ENCODE measurements around the gene MAT1A. TPM values are rescaled to one million over a fixed set of nuclear protein-coding genes. Genes with fewer than 3 reads are reported as not detected.
"Not testable (repeated sequence)": the region's sequence is repeated elsewhere in the genome, so short reads cannot be mapped to it uniquely, and the experiment has no call there.

MAT1A gene
- not detected for total RNA-seq

DNA sequence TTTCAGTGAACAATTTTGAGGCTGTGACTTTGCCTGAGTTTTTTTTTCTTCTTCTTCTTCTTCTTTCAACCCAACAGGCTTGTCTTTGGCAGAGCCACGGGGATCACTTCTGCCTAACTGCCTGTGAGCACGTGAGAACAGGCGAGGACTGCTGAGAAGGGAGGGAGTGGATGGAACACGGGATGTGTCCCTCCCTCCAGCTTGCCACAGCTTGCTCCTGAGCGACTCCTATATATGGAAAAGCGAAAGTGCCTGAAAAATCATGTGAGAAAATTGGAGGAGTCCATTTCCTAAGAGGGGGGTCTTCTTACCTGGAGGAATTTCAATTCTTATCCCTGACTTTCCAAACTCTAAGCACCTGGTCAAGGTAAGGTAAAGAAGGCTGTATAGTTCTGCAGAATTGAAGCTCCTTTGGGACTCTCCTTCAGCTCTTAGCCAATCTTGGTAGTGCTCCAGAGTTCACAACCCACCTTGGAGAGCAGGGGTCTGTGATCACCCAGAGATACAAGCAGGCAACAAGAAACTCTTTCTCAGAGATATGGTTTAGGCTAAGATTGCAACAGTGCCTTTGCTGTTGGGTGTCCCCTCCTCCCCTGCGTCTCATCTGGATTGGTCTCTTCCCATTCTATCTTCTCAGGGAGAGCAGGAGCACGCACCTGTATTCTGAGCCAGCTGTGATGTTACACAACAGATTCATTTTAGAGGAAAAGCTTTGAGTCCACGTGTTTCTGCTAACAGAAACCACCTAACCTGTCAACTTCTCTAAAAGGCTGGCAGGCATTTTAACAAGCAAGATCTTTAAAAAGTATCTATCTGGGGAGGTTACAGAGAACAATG lies at the start of gene MAT1A:
Gene MAT1A (minus strand): TSS at position 208 of the 837 bp plus-strand sequence. CDS start 235 bp downstream, outside the sequence.
- DNase-seq (ENCODE audit: low spot score) = no peak
- intact Hi-C loops (cut with DNase I) = no loop called here
- peak; percentile 56 for ATAC-seq

DNA sequence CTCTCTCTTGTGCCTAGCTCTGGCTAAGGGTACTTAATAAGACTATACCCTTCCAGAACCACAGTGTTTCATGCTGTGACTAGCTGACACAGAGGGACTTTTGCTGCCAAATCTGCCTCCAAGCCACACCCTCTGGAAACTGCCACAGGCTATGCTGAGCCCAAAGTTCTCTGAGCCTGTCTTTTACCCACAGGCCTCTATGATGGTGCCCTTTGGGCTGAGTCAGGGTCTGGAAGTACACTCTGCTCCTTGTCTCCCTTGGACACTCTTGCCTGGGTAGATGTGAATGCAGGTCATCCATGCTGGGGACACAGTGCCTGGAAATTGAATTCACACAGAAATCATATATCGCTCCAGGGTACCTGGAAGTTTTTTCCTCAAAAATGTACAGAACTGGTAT lies 44.5 kb upstream of the MAT1A start:
- ATAC-seq (no peak), DNase-seq (ENCODE audit: low spot score) (no peak)
- intact Hi-C loops (cut with DNase I) = no loop called here

DNA sequence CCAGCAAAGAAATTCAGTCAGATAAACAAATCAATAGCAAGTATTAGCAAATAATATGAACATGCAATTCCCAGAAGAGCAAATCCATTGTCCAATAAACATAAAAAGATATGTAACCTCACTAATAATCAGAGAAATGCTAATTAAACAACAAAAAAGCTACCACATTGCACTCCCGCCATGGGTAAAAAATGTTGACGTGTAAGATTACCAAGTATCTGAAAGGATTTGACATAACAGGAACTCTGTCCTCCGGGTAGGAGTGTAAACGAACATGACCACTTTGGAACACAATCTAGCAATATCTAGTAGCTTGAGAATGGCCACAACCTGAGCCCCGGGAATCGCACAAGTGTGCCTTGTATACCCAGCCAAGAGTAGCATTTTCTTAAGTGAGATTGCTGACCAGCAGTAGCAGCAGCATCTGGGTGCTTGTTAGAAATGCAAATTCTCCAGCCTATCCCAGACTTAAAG lies 35.5 kb upstream of the MAT1A start:
- DNase-seq (ENCODE audit: low spot score) (no peak), ATAC-seq (no peak)
- intact Hi-C loops (cut with DNase I) = no loop called here

DNA sequence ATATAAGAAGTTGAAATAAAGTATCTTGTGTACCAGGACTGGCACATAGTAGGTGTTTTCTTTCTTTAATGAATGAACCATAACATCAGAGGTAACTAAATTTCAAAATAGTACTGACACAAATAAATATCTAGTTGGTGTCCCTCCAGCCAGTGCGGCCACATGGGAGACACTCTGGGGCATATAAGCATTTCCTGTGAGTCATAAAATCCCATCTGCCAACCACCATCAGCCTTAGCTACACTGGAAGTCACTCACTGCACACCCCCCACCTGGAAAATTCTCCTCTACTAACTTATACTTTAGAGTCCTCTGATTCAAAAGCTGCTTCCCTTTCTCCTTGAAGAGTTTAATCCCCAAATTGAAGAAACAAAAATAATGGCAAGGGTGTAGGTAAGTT lies 34.6 kb upstream of the MAT1A start:
- DNase-seq (ENCODE audit: low spot score) = no peak
- no peak for ATAC-seq
- intact Hi-C loops (cut with DNase I) = no loop called here

DNA sequence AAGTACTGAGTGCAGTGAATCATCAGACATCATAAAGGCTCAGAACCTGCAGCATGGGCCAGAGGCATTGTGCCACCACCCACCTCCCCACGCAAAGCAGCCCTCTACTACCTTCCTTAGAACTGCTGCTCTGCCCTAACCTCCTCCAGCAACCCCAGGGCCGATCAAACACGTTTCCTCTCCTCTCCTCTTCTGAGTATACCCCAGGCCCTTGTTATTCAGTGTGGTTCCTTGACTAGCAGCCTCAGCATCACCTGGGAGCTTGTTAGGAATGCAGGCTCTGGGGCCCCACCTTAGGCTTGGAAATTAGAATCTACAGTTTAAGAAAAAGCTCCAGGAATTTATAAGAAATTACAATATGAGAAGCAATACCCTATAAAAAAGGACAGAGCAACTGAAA lies 33.9 kb upstream of the MAT1A start:
- ATAC-seq (no peak), DNase-seq (ENCODE audit: low spot score) (no peak)
- intact Hi-C loops (cut with DNase I) = no loop called here

DNA sequence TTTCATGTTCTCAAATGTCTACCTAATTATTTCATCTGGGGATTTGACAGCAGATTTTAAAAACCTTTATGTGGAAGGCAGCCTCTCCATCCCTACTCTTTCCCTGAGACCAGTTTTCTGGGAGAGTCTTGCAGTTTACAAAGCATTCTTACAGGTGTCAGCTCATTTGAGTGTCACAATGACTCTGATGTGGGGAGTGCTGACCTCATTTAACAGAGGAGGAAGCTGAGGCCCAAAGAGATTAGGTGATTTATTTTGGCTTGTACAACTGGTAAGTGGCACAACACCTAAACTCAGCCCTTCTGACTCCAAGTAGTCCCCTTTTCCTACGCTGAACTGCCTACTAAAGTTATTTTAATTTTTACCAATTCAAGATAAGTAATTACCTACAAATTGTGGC lies 33.3 kb upstream of the MAT1A start:
- no peak for ATAC-seq
- intact Hi-C loops (cut with DNase I) = no loop called here
- DNase-seq (ENCODE audit: low spot score) = no peak

DNA sequence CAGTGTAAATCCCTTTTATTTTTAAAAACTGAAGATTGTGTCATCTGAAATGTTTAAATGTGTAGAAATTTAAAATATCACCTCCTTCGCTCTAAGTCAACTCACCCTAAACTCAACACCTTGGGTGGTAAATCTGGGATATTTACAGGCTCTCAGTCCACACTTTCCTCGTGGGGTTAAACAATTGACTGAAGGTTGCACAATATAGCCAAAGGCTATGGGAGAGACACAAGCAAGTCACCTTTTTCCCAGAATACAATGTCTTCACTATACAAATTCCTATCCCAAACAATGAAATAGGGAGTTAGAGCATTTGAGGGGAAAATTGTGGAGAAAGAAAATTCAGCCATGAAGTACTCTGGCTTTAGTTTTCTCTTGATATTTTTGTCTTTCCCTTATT lies 32.7 kb upstream of the MAT1A start:
- DNase-seq (ENCODE audit: low spot score) (no peak), ATAC-seq (no peak)
- intact Hi-C loops (cut with DNase I) = no loop called here

DNA sequence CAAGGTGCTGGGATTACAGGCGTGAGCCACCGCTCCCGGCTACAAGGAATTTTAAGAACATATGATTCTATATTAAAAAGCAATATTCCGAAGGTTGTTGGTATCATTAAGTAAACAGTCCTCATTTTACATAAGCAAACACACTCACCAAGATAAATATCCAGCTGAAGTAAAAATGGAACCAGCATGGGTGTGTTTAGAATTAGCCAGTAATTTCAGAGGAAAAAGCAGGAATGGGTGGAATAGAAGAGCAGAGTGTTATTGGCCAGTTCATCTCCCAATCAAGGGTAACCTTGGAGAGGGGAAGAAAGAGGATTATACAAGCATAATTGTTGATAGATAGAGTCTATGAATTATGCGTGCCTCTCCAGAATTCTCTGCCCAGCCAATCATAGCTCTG lies 31.7 kb upstream of the MAT1A start:
- intact Hi-C loops (cut with DNase I) = no loop called here
- ATAC-seq = no peak
- no peak for DNase-seq (ENCODE audit: low spot score)

DNA sequence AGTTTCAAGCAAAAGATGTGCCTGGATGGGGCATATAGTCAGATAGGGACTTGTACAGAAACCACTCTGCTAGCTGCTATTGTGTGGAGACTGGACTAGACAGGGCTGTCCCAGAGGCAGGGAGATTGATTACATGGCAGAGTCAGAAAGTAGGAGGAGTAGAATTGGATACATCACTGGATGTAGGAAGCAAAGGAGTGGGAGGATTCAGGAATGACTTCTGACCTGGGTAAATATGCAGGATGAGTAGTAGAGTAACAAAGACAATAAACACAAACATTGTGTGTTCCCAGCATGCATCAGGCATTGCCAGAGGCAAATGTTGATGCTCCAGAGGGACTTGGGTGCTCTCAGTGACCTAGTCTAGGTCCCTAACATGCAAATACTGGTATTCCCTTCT lies 30.9 kb upstream of the MAT1A start:
- intact Hi-C loops (cut with DNase I) = no loop called here
- DNase-seq (ENCODE audit: low spot score) (no peak), ATAC-seq (no peak)

DNA sequence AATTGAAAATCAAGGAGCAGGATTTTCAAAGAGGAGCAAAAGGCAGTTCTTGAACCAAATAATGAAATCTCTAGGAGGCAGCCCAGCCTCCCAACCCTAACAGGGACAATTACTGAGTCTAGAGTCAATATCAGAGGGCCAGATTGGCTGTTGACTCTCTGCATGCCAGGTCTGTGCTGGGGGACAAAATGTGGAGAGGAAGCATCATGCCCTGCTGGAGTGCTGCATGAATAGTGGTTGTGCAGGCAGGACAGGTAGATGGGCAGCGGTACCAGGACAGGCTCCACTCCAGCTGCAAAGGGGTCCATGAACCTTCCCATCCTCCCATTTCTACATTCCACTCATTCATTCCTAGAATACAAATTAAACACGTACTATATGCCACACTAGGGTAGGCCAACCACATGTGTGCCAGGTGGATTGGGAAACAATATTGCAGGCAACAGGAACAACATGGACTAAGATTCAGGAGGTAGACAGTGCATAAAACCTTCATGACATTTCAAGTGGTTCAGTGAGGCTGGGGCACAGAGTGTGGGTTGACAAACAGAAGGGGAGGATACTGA lies 30.4 kb upstream of the MAT1A start:
- ATAC-seq (no peak), DNase-seq (ENCODE audit: low spot score) (no peak)
- intact Hi-C loops (cut with DNase I) = no loop called here

DNA sequence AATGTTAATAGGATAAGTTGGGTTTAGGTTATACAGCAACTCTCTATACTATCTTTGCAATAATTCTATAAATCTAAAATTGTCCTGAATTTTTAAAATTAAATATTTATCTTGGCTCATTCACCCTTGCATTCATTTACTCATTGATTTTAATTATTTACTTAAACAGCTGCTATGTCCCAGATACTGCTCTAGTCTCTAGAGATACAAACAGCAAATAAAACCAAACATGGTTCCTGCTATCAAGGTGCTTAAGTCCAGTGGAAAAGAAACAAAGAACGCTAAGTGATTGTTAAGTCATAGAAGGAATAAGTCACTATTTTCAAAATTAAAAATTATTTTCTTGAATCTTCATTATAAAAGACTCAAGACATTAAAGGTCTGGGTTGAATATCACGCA lies 29.9 kb upstream of the MAT1A start:
- ATAC-seq (no peak), DNase-seq (ENCODE audit: low spot score) (no peak)
- intact Hi-C loops (cut with DNase I) = no loop called here

DNA sequence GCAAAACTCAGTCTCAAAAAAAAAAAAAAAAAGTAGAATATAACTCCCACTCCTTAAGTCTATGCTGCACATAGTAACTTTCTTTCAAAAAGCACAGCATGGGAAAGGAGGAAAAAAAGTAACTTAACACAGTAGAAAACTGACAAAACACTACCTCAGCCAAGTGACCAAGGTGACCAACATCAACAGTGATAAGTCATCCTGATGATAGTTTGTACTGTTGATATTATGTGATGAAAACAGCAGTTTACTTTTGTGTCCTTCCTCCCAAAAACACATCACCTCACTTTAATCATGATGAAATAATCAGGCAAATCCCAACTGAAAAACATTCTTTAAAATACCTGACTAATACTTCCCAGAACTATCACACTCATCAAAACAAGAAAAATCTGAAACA lies 29.3 kb upstream of the MAT1A start:
- intact Hi-C loops (cut with DNase I) = no loop called here
- DNase-seq (ENCODE audit: low spot score) (no peak), ATAC-seq (no peak)

DNA sequence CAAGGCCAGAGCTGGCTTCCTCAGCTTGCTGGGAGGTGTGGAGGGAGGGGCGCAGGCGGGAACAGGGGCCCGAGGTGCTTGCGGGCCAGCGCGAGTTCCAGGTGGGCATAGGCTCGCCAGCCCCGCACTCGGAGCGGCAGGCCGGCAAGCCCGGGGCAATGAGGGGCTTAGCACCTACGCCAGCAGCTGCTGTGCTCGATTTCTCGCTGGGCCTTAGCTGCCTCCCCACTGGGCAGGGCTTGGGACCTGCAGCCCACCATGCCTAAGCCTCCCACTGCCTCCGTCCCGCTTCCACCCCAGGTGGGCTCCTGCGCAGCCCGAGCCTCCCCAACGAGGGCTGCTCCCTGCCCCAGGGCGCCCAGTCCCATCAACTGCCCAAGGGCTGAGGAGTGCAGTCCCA lies 25.9 kb upstream of the MAT1A start:
- no peak for ATAC-seq
- intact Hi-C loops (cut with DNase I) = no loop called here
- no peak for DNase-seq (ENCODE audit: low spot score)

DNA sequence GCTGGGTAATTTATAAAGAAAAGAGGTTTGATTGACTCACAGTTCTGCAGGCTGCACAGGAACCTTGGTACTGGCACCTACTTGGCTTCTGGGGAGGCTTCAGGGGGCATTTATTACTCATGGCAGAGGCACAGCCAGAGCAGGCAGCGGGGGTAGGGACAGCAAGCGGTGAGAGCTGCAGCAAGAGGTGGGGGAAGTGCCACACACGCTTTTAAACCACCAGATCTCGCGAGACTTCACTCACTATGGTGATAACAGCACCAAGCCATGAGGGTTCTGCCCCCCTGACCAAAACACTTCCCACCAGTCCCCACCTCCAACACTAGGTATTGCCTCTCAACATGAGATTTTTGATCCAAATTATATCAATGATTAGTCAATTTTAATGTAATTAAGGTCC lies 24.1 kb upstream of the MAT1A start:
- ATAC-seq (no peak), DNase-seq (ENCODE audit: low spot score) (no peak)
- intact Hi-C loops (cut with DNase I) = no loop called here

DNA sequence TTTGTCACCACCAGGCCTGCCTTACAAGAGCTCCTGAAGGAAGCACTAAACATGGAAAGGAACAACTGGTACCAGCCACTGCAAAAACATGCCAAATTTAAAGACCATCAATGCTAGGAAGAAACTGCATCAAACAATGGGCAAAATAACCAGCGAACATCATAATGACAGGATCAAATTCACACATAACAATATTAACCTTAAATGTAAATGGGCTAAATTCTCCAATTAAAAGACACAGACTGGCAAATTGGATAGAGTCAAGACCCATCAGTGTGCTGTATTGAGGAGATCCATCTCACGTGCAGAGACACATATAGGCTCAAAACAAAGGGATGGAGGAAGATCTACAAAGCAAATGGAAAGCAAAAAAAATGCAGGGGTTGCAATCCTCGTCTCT lies 16.5 kb upstream of the MAT1A start:
- ATAC-seq; intact Hi-C loops (cut with DNase I); DNase-seq (ENCODE audit: low spot score): not testable (repeated sequence)

DNA sequence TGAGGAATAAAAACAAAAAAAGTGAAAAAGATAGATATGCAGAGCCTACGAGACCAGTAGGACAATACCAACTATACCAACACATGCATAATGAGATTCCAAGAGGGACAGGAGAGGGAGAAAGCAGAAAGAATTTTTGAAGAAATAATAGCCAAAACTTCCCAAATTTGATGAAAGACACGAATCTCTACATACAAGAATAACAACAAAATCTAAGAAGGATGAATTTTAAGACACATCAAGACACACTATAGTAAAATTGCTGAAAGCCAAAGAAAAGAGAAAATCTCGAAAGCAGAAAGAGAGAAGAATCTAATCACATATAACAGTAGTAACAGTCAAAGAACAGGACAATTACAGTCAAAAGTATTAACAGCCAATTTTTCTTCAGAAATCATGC lies 7.5 kb upstream of the MAT1A start:
- DNase-seq (ENCODE audit: low spot score) (no peak), ATAC-seq (no peak)
- intact Hi-C loops (cut with DNase I) = no loop called here

DNA sequence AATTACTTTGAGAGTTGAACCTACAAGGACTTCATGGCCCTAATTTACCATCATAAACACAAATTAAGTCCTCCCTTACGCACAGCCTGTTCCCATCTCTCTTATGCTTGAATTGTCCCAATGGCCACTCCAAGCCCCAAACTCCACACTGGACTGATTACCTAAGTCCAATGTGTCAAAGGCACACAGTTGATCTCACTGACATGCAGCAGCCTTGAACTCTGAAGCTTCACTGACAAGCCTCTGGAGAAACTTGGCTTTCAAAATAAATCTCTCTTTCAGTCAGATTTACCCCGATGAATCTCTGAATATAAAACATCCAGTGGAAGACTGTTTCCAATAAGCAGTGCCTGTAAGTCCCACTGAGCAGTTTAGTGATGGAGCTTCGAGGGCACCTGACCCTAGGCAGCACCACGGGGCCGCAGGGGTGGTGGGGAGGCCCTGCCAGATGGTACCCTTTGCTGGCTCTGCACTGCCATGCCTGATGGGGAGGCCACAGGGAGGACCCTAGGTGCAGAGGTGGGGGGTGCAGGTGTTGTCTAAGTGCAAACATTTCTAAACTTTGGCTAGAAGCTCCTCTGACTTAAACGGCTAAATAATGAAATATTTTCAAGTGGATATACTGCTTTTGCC lies 3.3 kb upstream of the MAT1A start:
- intact Hi-C loops (cut with DNase I) = no loop called here
- DNase-seq (ENCODE audit: low spot score) = no peak
- no peak for ATAC-seq

DNA sequence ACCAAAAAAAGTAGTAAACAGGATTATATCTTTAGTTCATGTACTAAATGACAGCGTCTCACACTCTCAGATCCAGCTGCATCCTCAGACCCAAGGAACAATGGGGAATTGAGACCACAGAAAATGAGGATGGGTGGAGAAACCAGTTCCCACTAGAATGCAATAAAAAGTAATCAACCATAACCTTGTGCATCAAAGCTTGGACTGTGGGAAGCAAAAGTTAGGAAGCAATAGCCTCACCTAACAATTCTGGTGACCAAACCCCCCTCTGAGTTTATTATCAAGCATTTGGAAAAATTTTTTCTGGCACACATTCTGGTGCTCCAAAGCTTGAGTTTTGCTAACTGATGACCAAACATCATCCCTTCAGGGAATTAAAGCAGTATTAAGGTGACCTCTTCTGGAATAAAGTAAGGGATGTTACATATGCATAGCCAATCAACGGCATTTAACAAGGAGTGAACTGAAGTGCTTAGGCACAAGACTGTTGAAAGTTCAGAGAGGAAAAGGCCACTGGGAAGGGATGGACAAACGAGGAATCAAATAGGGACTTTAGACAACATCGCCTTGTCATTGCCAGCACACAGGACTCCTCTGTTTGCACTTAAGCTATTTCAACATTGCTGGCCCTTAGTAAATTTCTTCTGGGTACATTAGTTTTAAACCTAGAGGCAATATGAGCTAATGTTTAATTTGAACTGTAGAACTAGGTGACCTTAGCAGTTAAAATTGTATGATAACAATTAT lies 1.2 kb upstream of the MAT1A start:
- intact Hi-C loops (cut with DNase I) = no loop called here
- ATAC-seq (no peak), DNase-seq (ENCODE audit: low spot score) (no peak)

DNA sequence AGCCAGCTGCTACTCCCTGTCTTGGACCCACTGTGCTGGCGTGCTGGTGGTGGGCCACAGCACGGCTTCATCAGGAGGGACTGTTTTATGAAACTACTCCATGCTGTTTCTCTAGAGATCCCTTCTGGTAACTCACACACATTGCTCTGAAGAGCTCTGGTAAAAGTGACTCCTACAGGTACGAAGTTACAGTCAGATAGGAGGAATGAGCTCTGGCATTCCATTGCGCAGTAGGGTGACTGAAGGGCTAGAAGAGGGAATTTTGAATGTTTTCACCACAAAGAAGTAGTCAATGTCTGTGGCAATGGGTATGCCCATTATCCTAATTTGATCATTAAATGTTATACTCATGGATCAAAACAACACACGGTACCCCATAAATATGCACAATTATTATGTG lies 609 bp downstream of the MAT1A start:
- no peak for DNase-seq (ENCODE audit: low spot score)
- ATAC-seq = no peak
- intact Hi-C loops (cut with DNase I) = no loop called here

DNA sequence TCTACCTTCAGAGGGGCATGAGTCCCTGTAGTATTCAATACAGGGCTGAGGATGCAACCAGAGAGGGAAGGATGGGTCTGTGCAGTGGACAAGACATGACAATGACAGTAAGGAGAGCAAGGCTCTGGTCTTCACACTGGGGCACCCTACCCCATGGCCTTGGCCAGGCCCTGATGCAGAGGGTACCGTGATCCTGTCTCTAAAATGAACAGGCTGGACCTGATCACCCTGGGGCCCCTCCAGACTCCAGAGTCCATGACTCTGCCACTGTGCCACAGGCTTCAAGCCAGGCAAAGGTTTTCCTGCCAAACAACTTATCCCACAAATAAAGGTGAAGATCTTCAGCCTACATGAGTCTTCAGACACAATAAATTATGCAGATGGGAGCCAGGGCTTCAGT lies 4.9 kb downstream of the MAT1A start:
- intact Hi-C loops (cut with DNase I) = no loop called here
- DNase-seq (ENCODE audit: low spot score) (no peak), ATAC-seq (no peak)
